MCF 10A (cell line): ENCODE data around the gene XPO4. TPM values are rescaled to one million over a fixed set of nuclear protein-coding genes. Genes with fewer than 3 reads are reported as not detected.
A peak's percentile ranks its signal among the peaks of the same experiment; 100 is the strongest.
"Not testable (repeated sequence)": the region's sequence is repeated elsewhere in the genome, so short reads cannot be mapped to it uniquely, and the experiment has no call there.

Source experiments
- BruUV-seq: library from RNA; stranded (reverse); fragments of 400-500 nt; replicated peaks from 2 replicates; lab custom pipeline; 2021; lab: Mats Ljungman, UMichigan
- CTCF ChIA-PET: fragments of 300-600 bp; sonication (Branson Sonifier 250); formaldehyde crosslinking; extraction: SDS; loops from one replicate; lab custom pipeline; 2021; ENCODE audit warnings: antibody characterized with exemption, inconsistent platforms; lab: Yijun Ruan, JAX
- POLR2A ChIA-PET: fragments of 300-600, 350-650 bp; sonication (Branson Sonifier 250); formaldehyde crosslinking; extraction: SDS; loops from one replicate; lab custom pipeline; 2020; ENCODE audit warnings: antibody characterized with exemption, inconsistent platforms; lab: Yijun Ruan, JAX
- DNase-seq: peaks from one replicate; pipeline ENCODE4 v3.0.0-alpha.2; 2018; ENCODE audit not compliant: unreplicated experiment
- H3K27ac Mint-ChIP-seq: one replicate; pipeline ENCODE4 v1.8.0; 2022; ENCODE audit warnings: mild to moderate bottlenecking, low read depth, mixed read lengths; ENCODE audit not compliant: unreplicated experiment
- H3K27me3 Mint-ChIP-seq: one replicate; pipeline ENCODE4 v1.8.0; 2022; ENCODE audit warnings: mixed read lengths; ENCODE audit not compliant: insufficient read depth, unreplicated experiment
- H3K36me3 Mint-ChIP-seq: one replicate; pipeline ENCODE4 v1.8.0; 2022; ENCODE audit warnings: mild to moderate bottlenecking, moderate library complexity, mixed read lengths; ENCODE audit not compliant: insufficient read depth, unreplicated experiment
- H3K4me1 Mint-ChIP-seq: one replicate; pipeline ENCODE4 v1.8.0; 2022; ENCODE audit warnings: mixed read lengths; ENCODE audit not compliant: insufficient read depth, unreplicated experiment
- H3K4me3 Mint-ChIP-seq: one replicate; pipeline ENCODE4 v1.8.0; 2022; ENCODE audit warnings: mild to moderate bottlenecking, moderate library complexity, mixed read lengths; ENCODE audit not compliant: unreplicated experiment
- H3K9me3 Mint-ChIP-seq: one replicate; pipeline ENCODE4 v1.8.0; 2022; ENCODE audit warnings: mixed read lengths; ENCODE audit not compliant: unreplicated experiment
- intact Hi-C: fragments of 100-400 bp; cut with micrococcal nuclease; formaldehyde crosslinking; loops from 2 replicates; pipeline ENCODE4 v1.14.1; 2022
- total RNA-seq: library from RNA; stranded (reverse); gene quantifications from 2 replicates; pipeline ENCODE4 v1.2.3, GENCODE V29; 2022
- TF ChIP-seq, protein P1 (sequence below): fragments of 200-600 bp; IDR thresholded peaks from one replicate; pipeline ENCODE4 v1.8.0; 2022; ENCODE audit warnings: antibody characterized with exemption, mild to moderate bottlenecking; ENCODE audit not compliant: unreplicated experiment

The XPO4 gene
- total RNA-seq, 1 experiment from 2014 or later, result 25.8 TPM

DNA sequence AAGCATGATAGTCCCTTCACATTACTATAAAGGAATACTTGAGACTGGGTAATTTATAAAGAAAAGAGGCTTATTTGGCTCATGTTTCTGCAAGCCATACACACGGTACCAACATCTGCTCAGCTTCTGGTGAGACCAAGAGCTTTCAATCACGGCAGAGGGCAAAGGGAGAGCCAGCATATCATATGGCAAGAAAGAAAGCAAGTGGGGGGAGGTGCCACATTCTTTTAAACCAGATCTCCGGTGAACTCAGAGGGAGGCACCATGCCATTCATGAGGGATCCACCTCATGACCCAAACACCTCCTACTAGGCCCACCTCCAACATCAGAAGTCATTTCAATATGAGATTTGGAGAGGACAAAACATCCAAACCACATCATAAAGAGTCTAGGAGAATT, 20.3 kb downstream of the XPO4 start:
- Mint-ChIP-seq H3K36me3 (peaks cover 8% of the 10 kb centered on the region), H3K27ac (peak overlapping the region; percentile 71), H3K4me3 (no peak overlapping the region), H3K4me1 (peaks cover 11% of the 10 kb centered on the region), H3K27me3 (no peaks in the 10 kb centered on the region), H3K9me3 (no peaks in the 10 kb centered on the region)
- POLR2A ChIA-PET, result interaction anchor here (1.1 kb wide), 1 partner anchor 20 kb away, joined by 3 read pairs; the partner anchor contains the start of gene XPO4
- CTCF ChIA-PET, result no interaction called here
- TF ChIP-seq, protein P1, sequence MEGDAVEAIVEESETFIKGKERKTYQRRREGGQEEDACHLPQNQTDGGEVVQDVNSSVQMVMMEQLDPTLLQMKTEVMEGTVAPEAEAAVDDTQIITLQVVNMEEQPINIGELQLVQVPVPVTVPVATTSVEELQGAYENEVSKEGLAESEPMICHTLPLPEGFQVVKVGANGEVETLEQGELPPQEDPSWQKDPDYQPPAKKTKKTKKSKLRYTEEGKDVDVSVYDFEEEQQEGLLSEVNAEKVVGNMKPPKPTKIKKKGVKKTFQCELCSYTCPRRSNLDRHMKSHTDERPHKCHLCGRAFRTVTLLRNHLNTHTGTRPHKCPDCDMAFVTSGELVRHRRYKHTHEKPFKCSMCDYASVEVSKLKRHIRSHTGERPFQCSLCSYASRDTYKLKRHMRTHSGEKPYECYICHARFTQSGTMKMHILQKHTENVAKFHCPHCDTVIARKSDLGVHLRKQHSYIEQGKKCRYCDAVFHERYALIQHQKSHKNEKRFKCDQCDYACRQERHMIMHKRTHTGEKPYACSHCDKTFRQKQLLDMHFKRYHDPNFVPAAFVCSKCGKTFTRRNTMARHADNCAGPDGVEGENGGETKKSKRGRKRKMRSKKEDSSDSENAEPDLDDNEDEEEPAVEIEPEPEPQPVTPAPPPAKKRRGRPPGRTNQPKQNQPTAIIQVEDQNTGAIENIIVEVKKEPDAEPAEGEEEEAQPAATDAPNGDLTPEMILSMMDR, result no peak
- DNase-seq, result no peak
- BruUV-seq, result no TSS peak
- intact Hi-C loops, result no loop called here

DNA sequence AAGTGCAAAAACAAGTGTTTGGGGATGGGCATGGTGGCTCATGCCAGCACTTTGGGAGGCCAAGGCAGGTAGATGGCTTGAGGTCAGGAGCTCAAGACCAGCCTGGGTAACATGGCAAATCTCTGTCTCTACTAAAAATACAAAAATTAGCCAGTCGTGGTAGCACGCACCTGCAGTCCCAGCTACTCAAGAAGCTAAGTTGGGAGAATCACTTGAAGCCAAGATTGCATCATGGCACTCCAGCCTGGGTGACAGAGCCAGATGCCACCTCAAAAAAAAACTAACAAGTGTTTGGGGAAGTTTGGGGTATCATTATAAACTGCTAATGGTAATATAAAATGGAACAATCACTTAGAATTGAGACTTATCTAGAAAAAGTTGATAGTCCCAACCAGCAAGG, 24.6 kb downstream of the XPO4 start:
- CTCF ChIA-PET, result interaction anchor here (0.6 to 1.1 kb wide), 3 partner anchors 22 to 907 kb away, joined by 3 to 4 read pairs (median 3); no protein-coding TSS in a partner anchor
- TF ChIP-seq, protein P1, result no peak
- Mint-ChIP-seq H3K4me1 (peaks cover 21% of the 10 kb centered on the region), H3K36me3 (peaks cover 8% of the 10 kb centered on the region), H3K4me3 (no peak overlapping the region), H3K9me3 (no peaks in the 10 kb centered on the region), H3K27me3 (no peaks in the 10 kb centered on the region), H3K27ac (no peak overlapping the region)
- POLR2A ChIA-PET, result interaction anchor here (0.6 to 1.3 kb wide), 4 partner anchors 17 to 292 kb away, joined by 3 to 4 read pairs (median 3); no protein-coding TSS in a partner anchor
- no peak for DNase-seq
- intact Hi-C loops, result no loop called here
- BruUV-seq, result no TSS peak

DNA sequence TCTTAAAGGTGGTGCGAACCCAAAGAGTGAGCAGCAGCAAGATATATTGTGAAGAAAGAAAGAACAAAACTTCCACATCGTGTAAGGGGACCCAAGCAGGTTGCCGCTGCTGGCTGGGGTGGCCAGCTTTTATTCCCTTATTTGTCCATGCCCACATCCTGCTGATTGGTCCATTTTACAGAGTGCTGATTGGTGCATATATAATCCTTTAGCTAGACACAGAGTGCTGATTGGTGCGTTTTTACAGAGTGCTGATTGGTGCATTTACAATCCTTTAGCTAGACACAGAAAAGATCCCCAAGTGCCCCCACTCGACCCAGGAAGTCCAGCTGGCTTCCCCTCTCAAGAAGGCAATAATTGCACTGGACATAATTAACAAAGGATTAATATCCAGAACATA, 25.7 kb downstream of the XPO4 start:
- H3K27ac Mint-ChIP-seq, DNase-seq, intact Hi-C loops, BruUV-seq, H3K27me3 Mint-ChIP-seq, H3K4me3 Mint-ChIP-seq, H3K36me3 Mint-ChIP-seq, H3K9me3 Mint-ChIP-seq: not testable (repeated sequence)
- peaks cover 24% of the 10 kb centered on the region for H3K4me1 Mint-ChIP-seq
- POLR2A ChIA-PET, result interaction anchor here (0.7 kb wide), 1 partner anchor 67 kb away, joined by 3 read pairs; no protein-coding TSS in a partner anchor
- CTCF ChIA-PET, result interaction anchor here (0.6 kb wide), 1 partner anchor 44 kb away, joined by 3 read pairs; no protein-coding TSS in a partner anchor

DNA sequence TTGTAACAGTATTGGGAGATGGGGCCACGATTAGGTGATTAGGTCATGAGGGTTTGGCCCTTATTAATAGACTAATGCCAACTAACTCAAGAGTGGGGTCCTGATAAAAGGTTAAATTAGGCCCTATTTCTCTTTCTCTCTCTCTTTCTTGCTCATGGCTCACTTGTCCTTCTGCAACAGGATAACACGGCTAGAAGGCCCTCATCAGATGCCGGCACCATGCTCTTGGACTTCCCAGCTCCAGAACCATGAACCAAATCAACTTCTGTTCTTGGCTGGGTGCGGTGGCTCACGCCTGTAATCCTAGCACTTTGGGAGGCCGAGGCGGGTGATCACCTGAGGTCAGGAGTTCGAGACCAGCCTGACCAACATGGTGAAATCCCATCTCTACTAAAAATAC, 28.1 kb downstream of the XPO4 start:
- DNase-seq, H3K9me3 Mint-ChIP-seq, H3K4me3 Mint-ChIP-seq, H3K36me3 Mint-ChIP-seq, intact Hi-C loops, BruUV-seq, CTCF ChIA-PET, H3K27me3 Mint-ChIP-seq: not testable (repeated sequence)
- H3K4me1 Mint-ChIP-seq, result peaks cover 20% of the 10 kb centered on the region
- POLR2A ChIA-PET, result interaction anchor here (0.9 to 2.9 kb wide), 3 partner anchors 10 to 27 kb away, joined by 3 to 12 read pairs (median 3); partner anchors contain the start of gene XPO4
- H3K27ac Mint-ChIP-seq, result peak overlapping the region; percentile 39

DNA sequence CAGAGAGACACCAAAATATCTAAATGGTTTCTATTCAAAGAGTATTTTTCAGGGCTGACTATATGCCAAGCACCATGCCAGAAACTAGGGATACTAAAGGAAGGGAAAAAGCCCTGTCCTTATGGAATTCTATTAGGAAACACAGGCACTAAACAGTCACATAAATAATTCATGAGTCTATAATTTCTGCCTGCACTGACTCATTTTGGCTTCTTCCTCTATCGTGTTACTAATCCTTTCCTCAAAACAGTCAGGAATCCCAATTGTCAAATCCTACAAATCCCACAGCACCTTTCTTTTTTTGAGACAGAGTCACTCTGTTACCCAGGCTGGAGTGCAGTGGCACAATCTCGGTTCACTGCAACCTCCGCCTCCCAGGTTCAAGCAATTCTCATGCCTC, 29.2 kb downstream of the XPO4 start:
- ChIA-PET CTCF (interaction anchor here (0.6 to 0.7 kb wide), 2 partner anchors 33 to 58 kb away, joined by 4 to 5 read pairs; no protein-coding TSS in a partner anchor), POLR2A (interaction anchor here (0.9 to 2.9 kb wide), 2 partner anchors 9 to 28 kb away, joined by 3 to 12 read pairs; partner anchors contain the start of gene XPO4)
- Mint-ChIP-seq H3K36me3 (no peaks in the 10 kb centered on the region), H3K27ac (no peak overlapping the region), H3K27me3 (no peaks in the 10 kb centered on the region), H3K9me3 (no peaks in the 10 kb centered on the region), H3K4me1 (peaks cover 20% of the 10 kb centered on the region), H3K4me3 (no peak overlapping the region)
- no TSS peak for BruUV-seq
- TF ChIP-seq, protein P1, result no peak
- peak; percentile 49 for DNase-seq
- intact Hi-C loops, result no loop called here
